BE2C (cell line): ENCODE data around the gene UBE2E2.

ENCODE experiments used
- DNase-seq: peaks from one replicate; pipeline ENCODE4 v3.0.0-alpha.2; 2020
- H3K27me3 ChIP-seq: fragments of 250-450 bp; sonication (Bioruptor Pico); 2 replicates; pipeline ENCODE4 v1.5.1; 2020; ENCODE audit warnings: mild to moderate bottlenecking
- H3K36me3 ChIP-seq: fragments of 250-450 bp; sonication (Bioruptor Pico); 2 replicates; pipeline ENCODE4 v1.5.1; 2020; ENCODE audit warnings: mild to moderate bottlenecking
- H3K4me1 ChIP-seq: fragments of 250-450 bp; sonication (Bioruptor Pico); 2 replicates; pipeline ENCODE4 v1.5.1; 2020
- H3K4me3 ChIP-seq: 2 replicates; pipeline ENCODE4 v1.5.1; 2011; ENCODE audit warnings: low read depth, low read length
- H3K9me3 ChIP-seq: fragments of 250-450 bp; sonication (Bioruptor Pico); 2 replicates; pipeline ENCODE4 v1.5.1; 2020
- CTCF ChIP-seq: IDR thresholded peaks from 2 replicates; pipeline ENCODE4 v1.5.1; 2012; ENCODE audit warnings: mild to moderate bottlenecking, low read depth, low read length

UBE2E2 gene

GRCh38 chr3:23372285-23372684 is 169.2 kb downstream of the UBE2E2 start:
- H3K9me3 ChIP-seq, result no peaks in the 10 kb centered on the region
- no peak for DNase-seq

GRCh38 chr3:23376516-23377248 is 173.6 kb downstream of the UBE2E2 start:
- Histone ChIP-seq H3K4me3 (no peak overlapping the region), H3K4me1 (no peaks in the 10 kb centered on the region), H3K36me3 (no peaks in the 10 kb centered on the region), H3K27me3 (no peaks in the 10 kb centered on the region), H3K9me3 (no peaks in the 10 kb centered on the region)
- TF ChIP-seq CTCF, result no peak
- DNase-seq, result no peak

More at GRCh38 chr3:23372285-23372684, 169.2 kb downstream of the UBE2E2 start:
- no peaks in the 10 kb centered on the region for H3K36me3 ChIP-seq
- H3K4me3 ChIP-seq, result no peak overlapping the region
- no peaks in the 10 kb centered on the region for H3K4me1 ChIP-seq
- no peaks in the 10 kb centered on the region for H3K27me3 ChIP-seq
- TF ChIP-seq CTCF, result no peak

- DNase-seq, result no peak
- TF ChIP-seq CTCF, result no peak
- Histone ChIP-seq H3K36me3 (no peaks in the 10 kb centered on the region), H3K4me3 (no peak overlapping the region), H3K9me3 (no peaks in the 10 kb centered on the region), H3K27me3 (no peaks in the 10 kb centered on the region), H3K4me1 (no peaks in the 10 kb centered on the region)
Measured at GRCh38 chr3:23377928-23378672, 175.0 kb downstream of the UBE2E2 start.

GRCh38 chr3:23383875-23384274 is 180.7 kb downstream of the UBE2E2 start:
- Histone ChIP-seq H3K9me3 (no peaks in the 10 kb centered on the region), H3K27me3 (no peaks in the 10 kb centered on the region), H3K36me3 (no peaks in the 10 kb centered on the region), H3K4me3 (no peak overlapping the region), H3K4me1 (no peaks in the 10 kb centered on the region)
- DNase-seq, result no peak
- TF ChIP-seq CTCF, result no peak

- DNase-seq, result no peak
- H3K4me3 ChIP-seq, result no peak overlapping the region
- TF ChIP-seq CTCF, result no peak
- no peaks in the 10 kb centered on the region for H3K9me3 ChIP-seq
- no peaks in the 10 kb centered on the region for H3K4me1 ChIP-seq
- no peaks in the 10 kb centered on the region for H3K27me3 ChIP-seq
- no peaks in the 10 kb centered on the region for H3K36me3 ChIP-seq
Measured at GRCh38 chr3:23385327-23385726, 182.2 kb downstream of the UBE2E2 start.

GRCh38 chr3:23387286-23387918 is 184.3 kb downstream of the UBE2E2 start:
- Histone ChIP-seq H3K4me3 (no peak overlapping the region), H3K4me1 (no peaks in the 10 kb centered on the region), H3K9me3 (no peaks in the 10 kb centered on the region), H3K36me3 (no peaks in the 10 kb centered on the region), H3K27me3 (no peaks in the 10 kb centered on the region)
- TF ChIP-seq CTCF, result no peak
- DNase-seq, result no peak
